22Rv1 (cell line): Measurements from ENCODE around the gene HSDL2.

Experiments
- H3K27ac ChIP-seq: fragments of 450-650 bp; 2 replicates; pipeline ENCODE4 v1.5.1; 2017
- ZFX ChIP-seq: fragments of 450-650 bp; IDR thresholded peaks from 2 replicates; pipeline ENCODE4 v1.6.1; 2017; ENCODE audit warnings: antibody characterized with exemption, borderline replicate concordance
- TF ChIP-seq, protein P1 (sequence below): fragments of 450-650 bp; IDR thresholded peaks from 2 replicates; pipeline ENCODE4 v1.5.1; 2017; ENCODE audit warnings: mild to moderate bottlenecking

HSDL2 gene

DNA sequence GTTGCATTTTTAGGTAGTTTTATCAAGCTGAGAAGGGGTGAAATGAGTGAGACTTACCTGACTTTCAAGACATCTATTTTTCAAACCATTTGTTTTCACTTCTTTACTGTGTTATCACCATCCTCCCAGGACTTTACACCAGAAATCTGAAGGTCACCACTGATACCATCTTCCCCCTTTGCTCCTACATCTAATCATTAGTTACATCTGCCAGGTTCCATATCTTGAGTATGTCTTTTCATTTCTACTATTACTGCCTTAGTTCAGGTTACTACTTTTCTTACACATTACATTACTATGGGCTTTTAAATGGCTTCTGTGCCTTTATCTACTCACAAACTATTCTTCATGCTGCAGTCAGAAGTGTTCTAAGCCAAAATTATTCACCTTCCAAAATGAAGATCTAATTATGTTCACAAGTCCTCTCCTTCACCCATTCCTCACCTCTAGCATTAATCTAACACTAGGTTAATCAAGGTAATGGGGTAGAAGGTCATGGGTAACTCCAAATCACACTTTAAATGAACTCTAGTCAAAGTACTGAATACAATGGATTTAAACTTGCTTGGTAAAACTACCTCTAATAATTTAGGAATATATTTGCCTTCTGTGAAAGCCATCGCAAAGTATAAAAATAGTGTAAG is 2.1 kb upstream of the HSDL2 start:
- TF ChIP-seq, protein P1, sequence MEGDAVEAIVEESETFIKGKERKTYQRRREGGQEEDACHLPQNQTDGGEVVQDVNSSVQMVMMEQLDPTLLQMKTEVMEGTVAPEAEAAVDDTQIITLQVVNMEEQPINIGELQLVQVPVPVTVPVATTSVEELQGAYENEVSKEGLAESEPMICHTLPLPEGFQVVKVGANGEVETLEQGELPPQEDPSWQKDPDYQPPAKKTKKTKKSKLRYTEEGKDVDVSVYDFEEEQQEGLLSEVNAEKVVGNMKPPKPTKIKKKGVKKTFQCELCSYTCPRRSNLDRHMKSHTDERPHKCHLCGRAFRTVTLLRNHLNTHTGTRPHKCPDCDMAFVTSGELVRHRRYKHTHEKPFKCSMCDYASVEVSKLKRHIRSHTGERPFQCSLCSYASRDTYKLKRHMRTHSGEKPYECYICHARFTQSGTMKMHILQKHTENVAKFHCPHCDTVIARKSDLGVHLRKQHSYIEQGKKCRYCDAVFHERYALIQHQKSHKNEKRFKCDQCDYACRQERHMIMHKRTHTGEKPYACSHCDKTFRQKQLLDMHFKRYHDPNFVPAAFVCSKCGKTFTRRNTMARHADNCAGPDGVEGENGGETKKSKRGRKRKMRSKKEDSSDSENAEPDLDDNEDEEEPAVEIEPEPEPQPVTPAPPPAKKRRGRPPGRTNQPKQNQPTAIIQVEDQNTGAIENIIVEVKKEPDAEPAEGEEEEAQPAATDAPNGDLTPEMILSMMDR: no peak
- TF ChIP-seq ZFX: no peak
- H3K27ac ChIP-seq: no peak overlapping the region

DNA sequence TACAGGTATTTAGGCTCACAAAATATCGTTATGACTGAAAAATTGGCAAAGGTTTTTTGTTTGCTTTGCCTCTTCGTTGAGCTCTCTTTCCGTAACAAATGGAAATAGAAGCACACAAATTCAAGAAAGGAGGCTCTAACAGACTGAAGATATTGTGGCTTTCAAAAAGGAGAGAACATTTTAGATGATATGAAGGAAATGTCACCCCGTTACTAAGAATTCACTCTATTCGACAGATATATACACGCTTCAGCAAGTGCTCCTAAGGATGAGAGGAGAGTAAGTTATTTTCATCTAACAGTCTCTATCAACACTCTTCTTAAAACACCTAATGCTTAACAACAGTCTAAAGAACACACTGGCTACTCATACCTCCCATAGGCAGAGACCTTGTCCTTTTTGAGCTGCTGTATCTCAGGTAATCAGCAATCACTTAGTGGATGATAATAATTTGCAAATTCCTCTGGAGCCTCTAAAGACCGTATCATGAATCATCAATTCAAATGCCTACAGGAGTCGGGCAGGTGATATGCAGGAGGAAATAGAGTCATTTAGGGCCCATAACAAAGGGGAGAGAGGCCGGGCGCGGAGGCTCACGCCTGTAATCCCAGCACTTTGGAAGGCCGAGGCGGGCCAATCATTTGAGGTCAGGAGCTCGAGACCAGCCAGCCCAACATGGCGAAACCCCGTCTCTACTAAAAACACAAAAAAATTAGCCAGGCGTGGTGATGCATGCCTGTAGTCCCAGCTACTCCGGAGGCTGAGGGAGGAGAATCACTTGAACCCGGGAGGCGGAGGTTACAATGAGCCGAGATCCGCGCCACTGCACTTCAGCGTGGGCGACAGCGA is 1.4 kb upstream of the HSDL2 start:
- peak overlapping the region; percentile 97 for H3K27ac ChIP-seq
- TF ChIP-seq ZFX: no peak
- TF ChIP-seq, protein P1: no peak

DNA sequence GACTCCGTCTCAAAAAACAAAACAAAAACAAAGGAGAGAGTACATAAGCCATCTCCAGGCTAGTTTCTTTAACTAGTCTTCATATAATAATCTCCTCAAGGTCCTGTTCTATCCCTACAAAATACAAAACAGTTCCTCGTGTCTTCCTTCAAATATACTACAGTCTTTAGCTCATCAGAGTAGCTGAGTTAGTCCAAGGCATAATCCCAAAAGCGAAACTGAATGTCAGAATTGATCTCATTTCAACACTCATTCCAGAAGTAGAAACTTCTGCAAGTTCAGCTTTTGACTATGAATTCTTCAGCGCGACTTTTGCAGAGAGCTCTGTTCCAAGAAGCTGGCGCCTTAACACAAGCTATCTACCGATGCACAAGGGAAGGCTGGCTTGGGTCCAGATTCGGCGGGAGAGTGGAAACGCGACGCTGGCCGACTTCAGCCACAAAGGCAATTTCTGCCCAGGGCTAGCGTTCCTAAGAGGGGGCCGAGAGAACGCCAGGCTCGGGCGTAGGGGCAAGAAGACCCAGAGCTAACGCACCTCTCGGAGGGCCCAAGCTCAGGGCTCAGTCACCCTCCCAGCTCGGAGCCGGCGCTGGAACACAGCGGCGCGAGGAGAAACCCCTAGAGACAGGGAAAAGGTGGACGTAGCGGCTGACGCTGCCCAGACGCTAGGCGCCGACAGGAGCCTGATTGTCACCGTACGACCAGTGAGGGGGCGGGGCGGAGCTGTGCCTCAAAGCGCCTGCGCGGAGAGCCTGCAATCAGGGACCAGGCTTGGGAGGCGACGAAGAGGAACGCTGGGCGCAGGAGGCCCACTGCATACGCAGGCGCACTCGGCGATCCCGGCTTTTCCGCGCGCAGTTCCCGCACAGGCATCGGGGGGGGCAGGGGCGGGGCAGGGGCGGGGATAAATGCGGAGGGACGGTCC is 469 bp upstream of the HSDL2 start:
- H3K27ac ChIP-seq: peak overlapping the region; percentile 97
- TF ChIP-seq, protein P1: no peak
- TF ChIP-seq ZFX: no peak

DNA sequence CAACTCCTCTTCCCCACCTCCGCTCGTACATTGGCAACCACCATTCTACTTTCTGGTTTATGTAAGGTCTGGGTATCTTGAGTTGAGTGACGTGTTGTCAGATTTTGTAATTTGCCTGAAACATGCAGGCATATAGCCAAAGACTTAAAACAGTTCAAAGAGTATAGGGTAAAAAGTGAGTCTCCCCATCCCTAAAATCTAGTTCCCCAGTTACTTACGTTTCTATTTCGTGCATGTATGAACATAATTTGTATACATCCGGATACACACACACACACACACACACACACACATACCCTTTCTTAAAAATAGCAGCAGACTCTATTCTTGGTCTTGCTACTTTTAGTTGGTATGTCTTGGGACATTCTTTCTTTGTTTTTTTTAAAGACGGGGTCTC is 915 bp downstream of the HSDL2 start:
- TF ChIP-seq, protein P1: no peak
- no peak for TF ChIP-seq ZFX
- H3K27ac ChIP-seq: peak overlapping the region; percentile 97

DNA sequence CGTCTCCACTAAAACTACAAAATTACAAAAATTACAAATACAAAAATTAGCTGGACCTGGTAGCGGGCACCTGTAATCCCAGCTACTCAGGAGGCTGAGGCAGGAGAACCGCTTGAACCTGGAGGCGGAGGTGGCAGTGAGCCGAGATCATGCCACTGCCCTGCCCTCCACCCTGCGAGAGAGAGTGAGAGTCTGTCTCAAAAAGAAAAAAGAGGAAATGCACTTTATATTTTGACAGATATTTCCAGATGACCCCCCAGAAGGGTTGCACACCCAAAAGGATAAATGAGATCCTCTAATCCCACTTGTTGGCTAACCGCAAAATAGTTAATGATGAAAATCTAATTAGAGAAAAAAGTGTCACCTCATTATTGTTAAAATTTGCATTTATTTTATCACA is 2.2 kb downstream of the HSDL2 start:
- TF ChIP-seq, protein P1: no peak
- TF ChIP-seq ZFX: no peak
- no peak overlapping the region for H3K27ac ChIP-seq

DNA sequence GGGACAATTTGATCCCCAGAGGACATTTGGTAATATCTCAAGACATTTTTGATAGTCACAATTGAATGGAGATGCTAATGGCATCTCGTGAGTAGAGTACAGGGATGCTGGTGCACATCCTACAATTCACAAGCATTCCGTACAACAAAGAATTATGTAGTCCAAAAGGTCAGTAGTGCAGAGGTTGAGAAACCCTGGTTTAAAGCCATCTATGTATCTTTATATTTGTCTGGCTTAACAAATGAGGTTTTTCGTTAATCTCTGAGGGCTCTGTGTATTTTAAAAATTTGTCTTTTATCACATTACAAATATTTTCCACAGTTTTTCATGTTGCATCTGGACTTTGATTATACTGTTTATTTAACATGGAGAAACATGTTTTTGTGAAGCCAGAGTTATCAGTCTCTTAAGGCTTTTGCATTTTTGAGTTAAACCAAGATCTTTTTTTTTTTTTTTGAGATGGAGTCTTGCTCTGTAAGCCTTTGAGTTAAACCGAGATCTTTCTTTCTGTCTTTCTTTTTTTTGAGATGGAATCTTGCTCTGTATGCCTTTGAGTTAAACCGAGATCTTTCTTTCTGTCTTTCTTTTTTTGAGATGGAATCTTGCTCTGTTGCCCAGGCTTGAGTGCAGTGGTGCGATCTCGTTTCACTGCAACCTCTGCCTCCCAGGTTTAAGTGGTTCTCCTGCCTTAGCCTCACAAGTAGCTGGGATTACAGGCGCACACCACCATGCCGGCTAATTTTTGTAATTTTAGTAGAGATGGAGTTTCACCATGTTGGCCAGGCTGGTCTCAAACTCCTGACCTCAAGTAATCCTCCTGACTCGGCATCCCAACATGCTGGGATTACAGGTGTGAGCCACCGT is 2.8 kb downstream of the HSDL2 start:
- TF ChIP-seq, protein P1: no peak
- TF ChIP-seq ZFX: no peak
- H3K27ac ChIP-seq: no peak overlapping the region
